ENCODE data around the gene NOD2.
A peak's percentile ranks its signal among the peaks of the same experiment; 100 is the strongest.

NOD2 gene

DNA sequence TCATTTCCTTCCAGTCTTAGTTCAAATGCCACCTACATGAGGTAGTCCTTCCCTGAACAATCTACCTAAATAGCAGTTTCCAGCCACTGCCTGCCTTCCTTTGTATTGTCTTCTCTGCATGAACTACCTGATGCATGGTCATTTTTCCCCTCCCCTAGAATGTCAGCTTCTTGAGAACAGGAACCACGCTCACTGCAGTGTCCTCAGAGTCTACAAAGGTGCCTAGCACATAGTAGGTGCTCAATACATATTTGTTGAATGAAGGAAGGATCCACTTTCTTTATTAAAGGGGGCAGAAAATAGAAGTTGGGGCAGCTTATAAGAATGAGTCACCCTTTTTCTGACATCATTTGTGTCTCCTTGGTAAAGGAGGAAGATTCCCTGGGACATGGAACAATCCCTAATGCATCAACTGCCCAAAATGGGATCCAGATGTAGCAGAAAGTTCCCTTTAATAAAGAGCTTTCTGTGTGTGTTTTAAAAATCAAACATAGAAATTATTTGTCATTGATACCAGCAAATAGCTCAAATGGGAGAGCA is 44.1 kb downstream of the NOD2 start:
- no peak for FAIRE-seq
- TF ChIP-seq TAF1 (IDR thresholded peaks at IDR 0.05; ENCODE audit: borderline replicate concordance, low read depth, low read length) (no peak), POLR2AphosphoS5 (IDR thresholded peaks at IDR 0.05; ENCODE audit: low read depth, low read length) (no peak), POLR2A (IDR thresholded peaks at IDR 0.05; ENCODE audit: low read depth, low read length) (no peak)
- no peak for DNase-seq (ENCODE audit: insufficient read length)

DNA sequence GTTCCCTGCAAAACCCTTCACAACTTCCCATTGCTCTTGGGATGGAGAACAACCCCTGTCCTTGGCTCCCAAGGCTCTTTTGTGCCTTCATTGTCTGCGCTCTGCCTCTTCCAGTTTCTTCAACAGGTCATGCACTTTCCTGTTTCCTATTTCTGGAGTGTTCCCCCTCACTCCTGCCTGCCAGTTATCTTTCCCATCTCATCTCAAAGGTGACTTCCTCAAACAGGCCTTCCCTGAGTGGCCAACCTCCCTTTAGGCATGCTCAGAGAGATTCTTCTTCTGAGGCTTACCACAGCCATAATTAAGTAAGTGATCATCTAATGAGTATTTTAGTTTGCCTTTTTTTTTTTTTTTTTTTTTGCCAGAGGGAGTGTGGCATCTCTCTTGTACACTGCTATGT is 45.6 kb downstream of the NOD2 start:
- FAIRE-seq (no peak), DNase-seq (ENCODE audit: insufficient read length) (no peak)
- TF ChIP-seq TAF1 (IDR thresholded peaks at IDR 0.05; ENCODE audit: borderline replicate concordance, low read depth, low read length) (no peak), POLR2AphosphoS5 (IDR thresholded peaks at IDR 0.05; ENCODE audit: low read depth, low read length) (no peak), POLR2A (IDR thresholded peaks at IDR 0.05; ENCODE audit: low read depth, low read length) (no peak)

DNA sequence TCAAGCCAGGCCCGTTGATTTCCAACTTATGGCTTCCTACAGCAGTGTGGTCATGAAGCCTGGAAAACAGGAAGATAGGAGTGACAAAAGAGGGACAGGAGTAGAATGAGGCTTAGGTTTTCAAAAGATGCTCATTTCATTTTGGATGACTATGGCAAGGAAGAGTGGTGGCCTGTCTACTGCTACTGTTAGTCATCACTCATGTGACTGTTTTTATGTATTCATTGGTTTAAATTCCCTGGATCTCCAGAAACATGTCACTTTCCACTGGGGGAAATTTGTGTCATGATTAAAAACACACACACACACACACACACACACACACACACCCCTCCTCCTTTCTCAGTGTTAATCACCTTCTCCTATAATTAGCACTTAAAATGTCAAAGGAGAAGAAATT is 47.3 kb downstream of the NOD2 start:
- FAIRE-seq (peak; percentile 21), DNase-seq (ENCODE audit: insufficient read length) (no peak)
- TF ChIP-seq TAF1 (IDR thresholded peaks at IDR 0.05; ENCODE audit: borderline replicate concordance, low read depth, low read length) (no peak), POLR2AphosphoS5 (IDR thresholded peaks at IDR 0.05; ENCODE audit: low read depth, low read length) (no peak), POLR2A (IDR thresholded peaks at IDR 0.05; ENCODE audit: low read depth, low read length) (no peak)

DNA sequence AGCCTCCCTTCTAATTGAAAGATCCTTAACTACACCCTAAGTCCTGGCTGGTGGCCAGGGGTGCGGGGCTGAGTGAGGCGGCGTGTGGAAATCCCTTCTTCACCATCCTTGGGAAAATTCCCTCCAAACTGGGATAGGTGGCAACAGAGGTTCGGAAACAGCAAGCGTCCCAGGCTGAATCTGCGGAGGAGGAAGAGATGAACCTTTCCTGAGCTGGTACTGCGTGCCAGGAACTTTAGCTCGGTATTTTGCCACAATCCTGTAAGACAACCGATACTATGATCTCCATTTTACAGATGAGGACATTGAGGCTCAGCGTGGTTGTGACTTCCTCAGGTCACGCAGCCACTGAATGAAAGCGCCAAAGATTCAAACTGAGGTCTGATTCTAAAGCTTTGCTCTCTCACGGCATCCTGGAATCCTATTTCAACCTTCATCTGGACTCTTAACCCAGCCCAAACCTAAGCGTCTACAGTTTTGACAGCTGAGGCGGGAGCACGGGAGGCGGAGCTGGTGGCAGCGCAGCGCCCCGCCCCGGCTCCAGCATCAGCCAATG is 47.9 kb downstream of the NOD2 start:
- FAIRE-seq (no peak), DNase-seq (ENCODE audit: insufficient read length) (no peak)

DNA sequence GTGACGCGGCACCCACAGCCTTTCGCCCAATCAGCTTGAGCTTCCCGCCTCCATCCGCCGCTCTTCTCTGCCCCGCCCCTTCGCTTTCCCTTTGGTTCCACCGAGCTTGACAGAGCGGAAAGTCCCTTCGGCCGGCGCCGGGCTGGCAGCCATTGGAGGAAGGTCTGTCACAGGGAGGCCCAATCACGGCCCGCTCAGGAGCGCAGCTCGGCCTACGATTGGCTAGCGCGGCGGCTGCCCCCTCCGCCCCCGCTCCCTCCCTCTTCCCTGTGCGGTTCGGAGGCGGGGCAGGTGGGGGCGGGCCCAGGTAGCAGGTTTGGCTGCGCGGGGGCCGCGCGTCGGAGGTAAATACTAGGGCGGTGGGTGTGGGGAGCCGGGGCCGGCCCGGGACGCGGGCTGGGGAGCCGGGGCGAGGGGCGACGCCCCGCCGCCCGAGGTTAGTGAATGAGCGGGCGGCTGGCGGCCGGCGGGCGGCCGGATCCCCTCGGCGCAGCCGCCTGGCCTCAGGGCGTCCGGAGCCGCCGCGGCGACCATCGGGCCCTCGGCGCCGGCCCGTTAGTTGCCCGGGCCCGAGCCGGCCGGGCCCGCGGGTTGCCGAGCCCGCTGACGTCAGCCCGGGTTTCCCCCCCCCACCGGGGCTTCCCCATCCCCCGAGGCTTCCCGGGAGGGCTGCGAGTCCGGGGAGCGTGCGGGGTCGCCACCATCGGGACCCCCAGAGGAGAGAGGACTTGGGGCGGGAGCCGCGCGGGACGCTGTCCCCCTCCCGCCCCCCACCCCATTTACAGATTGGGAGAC is 48.6 kb downstream of the NOD2 start, which contains the start of gene CYLD:
TSS of gene CYLD (plus strand) at position 306 of the 795 bp plus-strand sequence. CDS start 7,613 bp downstream, outside the sequence.
- DNase-seq (ENCODE audit: insufficient read length) (peak; percentile 93), FAIRE-seq (peak; percentile 100)
- TF ChIP-seq POLR2AphosphoS5 (IDR thresholded peaks at IDR 0.05; ENCODE audit: low read depth, low read length) = peak; percentile 13; the same call in 1 of the 2 replicates
- peak; percentile 58; the same call in 1 of the 2 replicates for TF ChIP-seq POLR2A (IDR thresholded peaks at IDR 0.05; ENCODE audit: low read depth, low read length)
- TF ChIP-seq TAF1 (IDR thresholded peaks at IDR 0.05; ENCODE audit: borderline replicate concordance, low read depth, low read length) = no peak

More for the DNA sequence above, 47.9 kb downstream of the NOD2 start:
- no peak for TF ChIP-seq POLR2A (IDR thresholded peaks at IDR 0.05; ENCODE audit: low read depth, low read length)
- peak; percentile 66; the same call in 1 of the 2 replicates for TF ChIP-seq POLR2AphosphoS5 (IDR thresholded peaks at IDR 0.05; ENCODE audit: low read depth, low read length)
- peak; percentile 31; the same call in 1 of the 2 replicates for TF ChIP-seq TAF1 (IDR thresholded peaks at IDR 0.05; ENCODE audit: borderline replicate concordance, low read depth, low read length)

DNA sequence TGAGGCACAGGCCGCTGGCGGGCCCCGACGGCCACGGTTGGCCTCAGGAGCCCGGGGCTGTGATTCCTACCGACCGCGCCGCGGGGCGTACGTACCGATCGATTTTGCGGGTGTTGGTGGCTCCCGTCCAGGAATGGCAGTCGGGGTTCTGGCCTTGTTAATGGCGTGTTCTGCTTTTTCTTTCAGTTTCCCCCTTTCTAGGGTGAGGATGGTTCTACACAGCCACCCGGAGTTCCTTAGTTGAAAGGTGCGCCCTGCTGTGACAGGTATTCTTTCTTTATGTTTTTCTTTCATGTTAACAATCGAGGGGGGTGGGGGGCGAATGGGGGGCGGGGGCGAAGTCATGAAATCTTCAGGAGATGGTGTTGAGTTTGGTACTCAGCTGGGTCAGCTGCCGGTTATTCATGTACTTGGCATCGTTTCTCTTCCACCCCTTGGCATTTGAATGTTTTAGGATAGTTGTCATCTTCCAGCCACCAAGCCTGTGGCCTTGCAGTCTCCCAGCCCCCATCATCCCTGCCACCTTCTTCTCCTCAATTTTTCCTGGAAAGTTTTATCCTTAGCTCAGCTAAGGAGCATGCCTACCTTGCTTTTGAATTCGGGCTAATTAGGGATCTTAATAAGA is 49.3 kb downstream of the NOD2 start:
- FAIRE-seq (no peak), DNase-seq (ENCODE audit: insufficient read length) (peak; percentile 40)
- no peak for TF ChIP-seq POLR2A (IDR thresholded peaks at IDR 0.05; ENCODE audit: low read depth, low read length)
- no peak for TF ChIP-seq POLR2AphosphoS5 (IDR thresholded peaks at IDR 0.05; ENCODE audit: low read depth, low read length)
- TF ChIP-seq TAF1 (IDR thresholded peaks at IDR 0.05; ENCODE audit: borderline replicate concordance, low read depth, low read length) = no peak

DNA sequence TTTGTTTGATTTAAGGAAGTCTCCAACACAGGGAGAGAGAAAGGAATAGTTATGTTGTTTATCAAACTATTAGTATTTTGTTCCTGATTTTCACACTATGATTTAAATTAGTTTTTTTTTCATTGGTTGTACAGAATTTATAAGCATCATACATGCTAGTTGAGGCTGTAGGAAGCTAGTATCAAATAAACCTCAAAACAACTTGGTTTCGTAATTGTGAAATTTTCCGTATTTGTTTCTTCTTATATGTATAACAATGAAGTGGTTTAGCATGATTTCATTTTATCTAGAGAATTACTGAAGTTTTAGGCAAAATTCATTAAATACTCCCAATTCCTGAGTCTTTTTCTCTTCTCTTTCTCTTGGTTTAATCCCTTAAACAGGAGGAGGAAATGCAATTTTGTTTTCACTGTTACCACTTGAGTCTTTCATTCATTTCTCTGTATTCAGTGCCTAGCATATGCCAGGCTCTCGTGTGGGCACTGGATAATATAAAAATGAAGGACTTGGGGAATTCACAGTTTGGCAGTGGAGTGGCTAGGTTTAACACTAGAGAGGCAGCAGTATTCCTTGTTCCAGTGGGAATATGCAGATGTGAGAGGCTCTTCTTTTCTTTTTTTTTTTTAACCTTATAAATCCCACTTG is 50.3 kb downstream of the NOD2 start:
- TF ChIP-seq TAF1 (IDR thresholded peaks at IDR 0.05; ENCODE audit: borderline replicate concordance, low read depth, low read length) (no peak), POLR2AphosphoS5 (IDR thresholded peaks at IDR 0.05; ENCODE audit: low read depth, low read length) (no peak), POLR2A (IDR thresholded peaks at IDR 0.05; ENCODE audit: low read depth, low read length) (no peak)
- FAIRE-seq = no peak
- DNase-seq (ENCODE audit: insufficient read length) = no peak

DNA sequence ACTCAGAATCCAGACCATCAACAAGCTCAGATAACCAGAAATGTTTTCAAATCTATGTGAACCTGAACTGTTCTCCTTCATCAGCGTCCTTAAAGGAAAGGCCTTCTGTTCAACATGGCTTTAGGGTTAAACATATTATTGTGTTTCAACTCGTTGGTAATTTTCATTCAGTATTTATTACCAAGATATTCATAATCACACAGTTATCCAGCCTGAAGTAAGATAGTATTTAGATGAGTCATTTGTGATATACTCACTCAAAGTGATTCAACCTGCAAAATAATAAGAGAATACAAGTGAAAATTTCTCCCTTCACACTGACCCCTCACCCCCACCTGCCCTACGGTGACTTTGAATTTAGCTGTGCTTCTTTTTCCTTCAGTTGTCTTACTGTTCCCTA is 51.5 kb downstream of the NOD2 start:
- FAIRE-seq (no peak), DNase-seq (ENCODE audit: insufficient read length) (no peak)
- TF ChIP-seq TAF1 (IDR thresholded peaks at IDR 0.05; ENCODE audit: borderline replicate concordance, low read depth, low read length) = no peak
- no peak for TF ChIP-seq POLR2AphosphoS5 (IDR thresholded peaks at IDR 0.05; ENCODE audit: low read depth, low read length)
- no peak for TF ChIP-seq POLR2A (IDR thresholded peaks at IDR 0.05; ENCODE audit: low read depth, low read length)

DNA sequence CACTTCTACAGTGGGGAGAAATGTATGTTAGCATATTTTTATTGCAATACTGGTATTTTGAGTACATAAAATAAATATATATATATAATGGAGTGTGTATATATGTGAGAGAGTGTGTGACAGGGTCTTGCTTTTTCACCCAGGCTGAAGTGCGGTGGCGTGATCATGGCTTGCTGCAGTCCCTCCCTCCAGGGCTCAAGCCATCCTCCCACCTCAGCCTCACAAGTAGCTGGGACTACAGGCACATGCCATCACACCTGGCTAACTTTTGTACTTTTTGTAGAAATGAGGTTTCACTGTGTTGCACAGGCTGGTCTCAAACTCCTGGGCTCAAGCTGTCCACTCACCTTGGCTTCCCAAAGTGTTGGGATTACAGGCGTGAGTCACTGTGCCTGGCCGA is 52.5 kb downstream of the NOD2 start:
- FAIRE-seq (no peak), DNase-seq (ENCODE audit: insufficient read length) (no peak)
- no peak for TF ChIP-seq POLR2AphosphoS5 (IDR thresholded peaks at IDR 0.05; ENCODE audit: low read depth, low read length)
- no peak for TF ChIP-seq POLR2A (IDR thresholded peaks at IDR 0.05; ENCODE audit: low read depth, low read length)
- no peak for TF ChIP-seq TAF1 (IDR thresholded peaks at IDR 0.05; ENCODE audit: borderline replicate concordance, low read depth, low read length)

DNA sequence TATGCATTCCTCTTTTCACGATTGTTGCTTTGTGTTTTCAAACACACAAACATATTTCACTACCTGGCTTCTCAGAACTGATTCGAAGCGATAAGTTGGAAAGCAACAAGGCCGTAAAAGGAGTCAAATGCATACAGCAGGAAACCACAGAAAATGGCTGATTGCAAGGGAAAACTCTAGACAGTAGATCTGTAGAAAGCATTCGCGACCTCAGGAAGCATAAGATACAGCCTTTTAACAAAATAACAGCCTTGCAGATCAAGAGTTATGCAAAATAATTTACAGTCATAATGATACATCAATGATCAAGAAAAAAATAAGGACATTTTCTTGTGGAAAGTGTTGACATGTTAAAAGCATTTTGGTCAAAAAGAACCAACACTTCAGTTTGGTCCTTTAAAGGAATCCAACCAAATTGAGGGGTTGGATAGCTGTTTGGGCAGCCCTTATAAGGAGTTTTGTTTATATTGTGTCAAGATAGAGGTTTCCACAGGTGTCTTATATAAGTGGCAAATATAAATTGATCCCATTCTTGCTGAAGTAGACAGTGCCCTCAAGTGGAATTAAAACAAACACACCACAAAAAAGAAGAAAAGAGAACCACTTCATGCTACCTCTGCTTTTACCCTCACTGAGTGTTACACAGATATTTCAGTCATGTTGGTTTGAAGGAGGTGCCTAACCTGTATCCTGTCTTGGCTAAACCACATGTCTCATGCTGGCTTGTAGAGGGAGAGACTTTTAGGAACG is 54.0 kb downstream of the NOD2 start:
- FAIRE-seq = peak; percentile 84

More for the DNA sequence above, 54.0 kb downstream of the NOD2 start:
- TF ChIP-seq POLR2A (IDR thresholded peaks at IDR 0.05; ENCODE audit: low read depth, low read length) (no peak), POLR2AphosphoS5 (IDR thresholded peaks at IDR 0.05; ENCODE audit: low read depth, low read length) (no peak), TAF1 (IDR thresholded peaks at IDR 0.05; ENCODE audit: borderline replicate concordance, low read depth, low read length) (no peak)
- no peak for DNase-seq (ENCODE audit: insufficient read length)

Data from GM12892 (cell line).